GM20431 (cell line): Measurements from ENCODE around the gene PLTP.
"Not testable (repeated sequence)": the region's sequence is repeated elsewhere in the genome, so short reads cannot be mapped to it uniquely, and the experiment has no call there.

Experiments
- in situ Hi-C: fragments of 300-500 bp; cut with MseI, MboI; formaldehyde crosslinking; loops from one replicate; pipeline ENCODE4 v1.15.0; 2020; ENCODE audit warnings: low sequenced_read_pairs; ENCODE audit not compliant: unreplicated experiment

Gene PLTP, protein sequence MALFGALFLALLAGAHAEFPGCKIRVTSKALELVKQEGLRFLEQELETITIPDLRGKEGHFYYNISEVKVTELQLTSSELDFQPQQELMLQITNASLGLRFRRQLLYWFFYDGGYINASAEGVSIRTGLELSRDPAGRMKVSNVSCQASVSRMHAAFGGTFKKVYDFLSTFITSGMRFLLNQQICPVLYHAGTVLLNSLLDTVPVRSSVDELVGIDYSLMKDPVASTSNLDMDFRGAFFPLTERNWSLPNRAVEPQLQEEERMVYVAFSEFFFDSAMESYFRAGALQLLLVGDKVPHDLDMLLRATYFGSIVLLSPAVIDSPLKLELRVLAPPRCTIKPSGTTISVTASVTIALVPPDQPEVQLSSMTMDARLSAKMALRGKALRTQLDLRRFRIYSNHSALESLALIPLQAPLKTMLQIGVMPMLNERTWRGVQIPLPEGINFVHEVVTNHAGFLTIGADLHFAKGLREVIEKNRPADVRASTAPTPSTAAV

GRCh38 chr20:45911486-45912343 is at the start of gene PLTP:
Gene PLTP, minus strand, starts transcription at chr20:45912155. Its CDS starts 703 bp downstream, at chr20:45911452.
- in situ Hi-C loops: no loop called here

DNA sequence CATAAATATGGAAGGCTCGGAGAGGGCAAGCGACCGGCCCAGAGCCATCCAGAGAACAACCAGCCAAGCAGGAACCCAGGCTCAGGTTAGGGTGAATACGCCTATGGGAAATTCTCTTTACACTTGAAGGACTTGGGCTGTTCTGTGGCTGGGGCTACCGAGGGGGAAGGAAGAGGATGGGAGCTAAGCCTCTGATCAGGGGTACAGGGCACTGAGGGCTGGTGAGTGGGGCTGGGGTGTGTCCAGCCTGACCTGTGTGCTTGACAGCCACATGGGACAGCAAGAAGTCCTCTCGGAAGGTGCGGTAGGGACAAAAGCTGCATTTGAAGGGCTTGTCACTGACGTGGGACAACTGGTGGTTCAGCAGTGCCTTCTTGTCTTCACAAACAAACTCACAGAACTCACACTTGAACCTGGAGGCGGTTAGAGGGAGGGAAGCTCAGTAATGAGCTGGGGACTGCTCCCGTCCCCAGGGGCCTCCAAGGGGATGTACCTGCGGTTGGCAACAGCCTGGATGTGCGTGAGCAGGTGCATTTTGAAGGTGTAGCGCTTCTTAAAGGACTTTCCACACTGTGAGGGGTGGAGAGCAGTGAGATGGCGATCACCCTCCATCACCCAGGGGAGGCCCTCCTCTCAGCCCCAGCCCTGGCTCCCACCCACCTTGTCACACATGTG is 48.1 kb upstream of the PLTP start:
- in situ Hi-C loops: no loop called here

- in situ Hi-C loops: no loop called here
Observed at GRCh38 chr20:45959126-45959525, 47.2 kb upstream of the PLTP start.

- in situ Hi-C loops: no loop called here
Observed at GRCh38 chr20:45958593-45958992, 46.6 kb upstream of the PLTP start.

- in situ Hi-C loops: no loop called here
Observed at GRCh38 chr20:45957021-45957941, 45.3 kb upstream of the PLTP start.

GRCh38 chr20:45956326-45956725 is 44.4 kb upstream of the PLTP start:
- in situ Hi-C loops: not testable (repeated sequence)

DNA sequence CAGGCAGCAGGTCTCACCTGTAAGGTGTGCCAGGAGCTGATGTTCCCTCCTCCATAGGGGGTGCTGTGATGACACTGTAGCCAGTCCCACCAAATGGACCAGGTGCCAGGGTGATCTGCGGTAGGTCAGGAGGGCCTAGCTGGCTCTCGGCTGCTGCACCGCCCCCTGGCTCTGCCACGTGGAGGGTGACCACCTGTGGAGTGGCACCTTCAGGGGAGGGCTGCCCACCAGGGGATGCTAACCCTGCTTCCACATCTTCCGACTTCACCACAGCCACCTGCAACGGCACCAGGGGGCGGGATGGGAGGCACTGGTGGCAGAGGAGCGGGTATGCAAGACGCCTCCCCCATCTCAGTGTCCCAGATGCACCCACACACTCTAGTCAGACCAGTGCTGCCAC is 41.7 kb upstream of the PLTP start:
- in situ Hi-C loops: no loop called here

DNA sequence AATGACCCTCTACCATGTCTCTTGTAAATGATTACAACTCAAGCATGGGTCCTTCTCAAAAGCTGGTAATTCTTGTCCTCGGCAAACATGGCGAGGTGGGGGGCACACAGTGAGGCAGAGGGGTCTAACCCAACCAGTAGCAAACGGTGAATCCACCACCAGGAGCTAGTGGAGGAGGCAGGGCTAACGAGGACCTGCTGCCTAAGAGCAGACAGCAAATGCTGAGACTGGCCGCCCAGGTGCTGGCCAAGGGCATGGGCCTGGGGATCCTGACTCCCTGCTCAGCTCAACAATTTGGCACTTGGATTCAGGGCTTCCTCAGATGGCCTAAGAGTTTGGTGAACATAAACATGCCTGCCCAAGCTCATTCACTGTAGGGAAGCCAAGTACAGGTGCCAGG is 40.9 kb upstream of the PLTP start:
- in situ Hi-C loops: no loop called here

GRCh38 chr20:45951925-45952834 is 40.2 kb upstream of the PLTP start:
- in situ Hi-C loops: no loop called here

GRCh38 chr20:45950330-45950646 is 38.3 kb upstream of the PLTP start:
- in situ Hi-C loops: no loop called here

GRCh38 chr20:45949542-45950329 is 37.8 kb upstream of the PLTP start:
- in situ Hi-C loops: no loop called here

GRCh38 chr20:45948742-45949541 is 37.0 kb upstream of the PLTP start:
- in situ Hi-C loops: no loop called here

DNA sequence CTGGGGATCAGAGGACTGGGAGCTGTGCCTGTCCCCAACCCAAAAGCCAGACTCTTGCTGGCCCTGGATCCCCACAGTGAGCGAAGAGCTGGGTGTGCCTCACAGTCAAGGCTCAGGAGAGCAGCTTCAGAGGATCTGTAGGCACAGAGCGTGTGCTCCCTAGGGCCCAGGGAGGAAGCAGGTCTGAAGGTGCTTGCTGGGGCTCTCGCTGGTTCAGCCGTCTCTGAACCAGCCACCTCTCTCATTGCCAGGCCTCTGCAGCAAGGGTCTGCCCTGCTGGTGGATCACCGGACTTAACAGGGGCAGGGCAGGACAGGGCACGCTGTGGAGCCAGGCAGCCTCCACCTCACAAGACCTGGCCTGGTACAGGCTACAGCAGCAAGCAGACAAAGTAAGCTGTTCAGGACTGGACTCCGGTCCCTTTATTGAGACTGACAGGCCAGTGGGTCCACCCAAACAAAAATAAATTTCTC is 36.3 kb upstream of the PLTP start:
- in situ Hi-C loops: no loop called here

DNA sequence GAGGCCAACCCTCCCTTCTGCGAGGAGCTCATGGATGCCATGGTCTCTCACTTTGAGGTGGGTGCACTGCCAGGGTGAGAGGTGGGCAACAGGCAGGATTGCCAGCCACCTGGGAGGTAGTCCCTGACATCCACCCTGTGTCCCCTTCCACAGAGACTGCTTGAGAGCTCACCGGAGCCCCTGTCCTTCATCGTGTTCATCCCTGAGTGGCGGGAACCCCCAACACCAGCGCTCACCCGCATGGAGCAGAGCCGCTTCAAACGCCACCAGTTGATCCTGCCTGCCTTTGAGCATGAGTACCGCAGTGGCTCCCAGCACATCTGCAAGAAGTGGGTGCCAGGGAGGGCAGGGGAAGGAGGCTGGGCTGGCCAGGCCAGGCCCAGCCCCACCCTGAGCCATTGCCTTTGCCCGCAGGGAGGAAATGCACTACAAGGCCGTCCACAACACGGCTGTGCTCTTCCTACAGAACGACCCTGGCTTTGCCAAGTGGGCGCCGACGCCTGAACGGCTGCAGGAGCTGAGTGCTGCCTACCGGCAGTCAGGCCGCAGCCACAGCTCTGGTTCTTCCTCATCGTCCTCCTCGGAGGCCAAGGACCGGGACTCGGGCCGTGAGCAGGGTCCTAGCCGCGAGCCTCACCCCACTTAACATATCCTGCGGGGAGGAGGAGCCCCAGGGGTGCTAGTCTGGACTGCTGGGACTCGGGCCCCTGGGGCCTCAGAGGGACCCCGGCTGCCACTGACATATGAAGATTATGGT is 35.3 kb upstream of the PLTP start:
- in situ Hi-C loops: no loop called here

DNA sequence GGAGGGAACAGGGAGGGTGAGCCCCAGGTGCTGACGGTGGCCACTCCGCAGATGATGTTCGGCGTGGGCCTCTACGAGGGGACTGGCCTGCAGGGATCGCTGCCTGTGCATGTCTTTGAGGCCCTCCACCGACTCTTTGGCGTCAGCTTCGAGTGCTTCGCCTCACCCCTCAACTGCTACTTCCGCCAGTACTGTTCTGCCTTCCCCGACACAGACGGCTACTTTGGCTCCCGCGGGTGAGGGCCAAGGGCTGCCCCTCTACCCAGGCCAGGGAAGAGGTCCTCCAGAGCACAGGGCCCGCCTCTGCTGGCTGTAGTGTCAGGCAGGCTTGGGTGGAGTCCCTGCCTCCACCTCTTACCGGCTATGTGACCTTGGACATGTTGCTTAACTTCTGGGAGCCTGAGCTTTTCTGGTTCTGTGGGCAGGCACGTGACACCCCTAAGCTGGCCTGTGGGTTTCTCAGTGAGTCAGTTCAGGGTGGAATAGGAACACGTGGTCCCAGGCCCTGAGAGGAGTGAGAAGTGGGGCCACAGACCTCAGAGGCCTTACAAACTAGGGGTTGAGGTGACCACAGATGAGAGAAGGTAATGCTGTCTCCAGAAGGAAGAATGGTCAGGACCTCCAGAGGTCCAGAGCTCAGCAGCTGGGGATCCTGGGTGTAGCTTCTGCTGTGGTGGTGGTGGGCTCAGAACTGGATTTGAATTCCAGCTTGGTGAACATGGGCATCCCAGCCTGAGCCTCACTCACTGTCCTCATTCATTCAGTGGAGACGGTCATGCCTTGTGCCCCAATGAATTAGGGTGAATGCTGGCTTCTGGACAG is 34.4 kb upstream of the PLTP start:
- in situ Hi-C loops: no loop called here
